OCI-LY3 (cell line): ENCODE measurements around the gene SMIM10L2A.
"Not testable (repeated sequence)": the region's sequence is repeated elsewhere in the genome, so short reads cannot be mapped to it uniquely, and the experiment has no call there.

ENCODE experiments used
- H2AFZ ChIP-seq: fragments of 200-600, 300-600 bp; shearing (Covaris generic); 2 replicates; pipeline ENCODE4 v1.6.0; 2014; ENCODE audit warnings: antibody characterized with exemption, low read depth, low read length
- H3K27ac ChIP-seq: fragments of 200-600, 300-600 bp; sonication (generic); 2 replicates; pipeline ENCODE4 v1.5.1; 2014; ENCODE audit warnings: mild to moderate bottlenecking, low read length, moderate library complexity, mixed read lengths
- H3K27me3 ChIP-seq: fragments of 200-600, 300-600 bp; sonication (generic); 2 replicates; pipeline ENCODE4 v1.6.1; 2014; ENCODE audit warnings: low read depth, low read length, mixed read lengths
- H3K36me3 ChIP-seq: fragments of 200-600, 300-600 bp; sonication (generic); replicated peaks from 2 replicates; pipeline ENCODE3; 2014; ENCODE audit warnings: low read depth, low read length, mixed read lengths
- H3K4me1 ChIP-seq: fragments of 300-600, 200-600 bp; sonication (generic); 2 replicates; pipeline ENCODE4 v1.6.1; 2014; ENCODE audit warnings: low read length, mixed read lengths
- H3K4me2 ChIP-seq: fragments of 200-600, 300-600 bp; sonication (generic); 2 replicates; pipeline ENCODE4 v1.6.1; 2014; ENCODE audit warnings: low read length, mixed read lengths
- H3K4me3 ChIP-seq: fragments of 300-600, 200-600 bp; sonication (generic); 2 replicates; pipeline ENCODE4 v1.5.1; 2014; ENCODE audit warnings: antibody characterized with exemption, mild to moderate bottlenecking, low read length, moderate library complexity
- H3K79me2 ChIP-seq: fragments of 300-600, 200-600 bp; shearing (Covaris generic); 2 replicates; pipeline ENCODE4 v1.6.1; 2014; ENCODE audit warnings: mild to moderate bottlenecking, low read length, mixed read lengths
- H3K9ac ChIP-seq: fragments of 300-600, 200-600 bp; shearing (Covaris generic); 2 replicates; pipeline ENCODE4 v1.6.0; 2014; ENCODE audit warnings: mild to moderate bottlenecking, low read length, moderate library complexity
- H3K9me3 ChIP-seq: fragments of 200-600, 300-600 bp; shearing (Covaris generic); 2 replicates; pipeline ENCODE4 v1.6.1; 2014; ENCODE audit warnings: low read length, mixed read lengths; ENCODE audit not compliant: insufficient read depth
- H4K20me1 ChIP-seq: fragments of 200-600, 300-600 bp; sonication (generic); 2 replicates; pipeline ENCODE4 v1.6.1; 2016; ENCODE audit warnings: low read length, mixed read lengths; ENCODE audit not compliant: insufficient read depth
- EZH2phosphoT487 ChIP-seq: fragments of 200-600 bp; shearing (Covaris generic); IDR thresholded peaks from 2 replicates; pipeline ENCODE4 v1.6.1; 2018; ENCODE audit warnings: antibody characterized with exemption, mixed run types, low read depth
- TF ChIP-seq, protein P1 (sequence below): fragments of 200-600, 300-600 bp; sonication (generic); IDR thresholded peaks from 2 replicates; pipeline ENCODE4 v1.5.1; 2014; ENCODE audit warnings: antibody characterized with exemption, low read length, low read depth

The SMIM10L2A gene

GRCh38 chrX:135421537-135421931 lies 210 bp upstream of the SMIM10L2A start:
- Histone ChIP-seq H3K36me3 (no peaks in the 10 kb centered on the region), H3K27me3 (no peaks in the 10 kb centered on the region), H3K4me1 (no peaks in the 10 kb centered on the region), H4K20me1 (no peaks in the 10 kb centered on the region), H3K9ac (no peak overlapping the region), H3K4me3 (no peak overlapping the region), H3K27ac (no peak overlapping the region), H3K9me3 (no peaks in the 10 kb centered on the region), H3K4me2 (no peak overlapping the region), H2AFZ (no peak overlapping the region), H3K79me2 (no peaks in the 10 kb centered on the region)
- no peak for TF ChIP-seq EZH2phosphoT487
- TF ChIP-seq, protein P1, sequence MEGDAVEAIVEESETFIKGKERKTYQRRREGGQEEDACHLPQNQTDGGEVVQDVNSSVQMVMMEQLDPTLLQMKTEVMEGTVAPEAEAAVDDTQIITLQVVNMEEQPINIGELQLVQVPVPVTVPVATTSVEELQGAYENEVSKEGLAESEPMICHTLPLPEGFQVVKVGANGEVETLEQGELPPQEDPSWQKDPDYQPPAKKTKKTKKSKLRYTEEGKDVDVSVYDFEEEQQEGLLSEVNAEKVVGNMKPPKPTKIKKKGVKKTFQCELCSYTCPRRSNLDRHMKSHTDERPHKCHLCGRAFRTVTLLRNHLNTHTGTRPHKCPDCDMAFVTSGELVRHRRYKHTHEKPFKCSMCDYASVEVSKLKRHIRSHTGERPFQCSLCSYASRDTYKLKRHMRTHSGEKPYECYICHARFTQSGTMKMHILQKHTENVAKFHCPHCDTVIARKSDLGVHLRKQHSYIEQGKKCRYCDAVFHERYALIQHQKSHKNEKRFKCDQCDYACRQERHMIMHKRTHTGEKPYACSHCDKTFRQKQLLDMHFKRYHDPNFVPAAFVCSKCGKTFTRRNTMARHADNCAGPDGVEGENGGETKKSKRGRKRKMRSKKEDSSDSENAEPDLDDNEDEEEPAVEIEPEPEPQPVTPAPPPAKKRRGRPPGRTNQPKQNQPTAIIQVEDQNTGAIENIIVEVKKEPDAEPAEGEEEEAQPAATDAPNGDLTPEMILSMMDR, result no peak

- not testable (repeated sequence) for H3K79me2 ChIP-seq, H3K27me3 ChIP-seq, H2AFZ ChIP-seq, H3K9me3 ChIP-seq, H3K4me2 ChIP-seq, H3K9ac ChIP-seq, H3K4me1 ChIP-seq, H3K4me3 ChIP-seq, H3K27ac ChIP-seq, H4K20me1 ChIP-seq, H3K36me3 ChIP-seq
Observed at GRCh38 chrX:135422810-135423168, 1.0 kb downstream of the SMIM10L2A start.

DNA sequence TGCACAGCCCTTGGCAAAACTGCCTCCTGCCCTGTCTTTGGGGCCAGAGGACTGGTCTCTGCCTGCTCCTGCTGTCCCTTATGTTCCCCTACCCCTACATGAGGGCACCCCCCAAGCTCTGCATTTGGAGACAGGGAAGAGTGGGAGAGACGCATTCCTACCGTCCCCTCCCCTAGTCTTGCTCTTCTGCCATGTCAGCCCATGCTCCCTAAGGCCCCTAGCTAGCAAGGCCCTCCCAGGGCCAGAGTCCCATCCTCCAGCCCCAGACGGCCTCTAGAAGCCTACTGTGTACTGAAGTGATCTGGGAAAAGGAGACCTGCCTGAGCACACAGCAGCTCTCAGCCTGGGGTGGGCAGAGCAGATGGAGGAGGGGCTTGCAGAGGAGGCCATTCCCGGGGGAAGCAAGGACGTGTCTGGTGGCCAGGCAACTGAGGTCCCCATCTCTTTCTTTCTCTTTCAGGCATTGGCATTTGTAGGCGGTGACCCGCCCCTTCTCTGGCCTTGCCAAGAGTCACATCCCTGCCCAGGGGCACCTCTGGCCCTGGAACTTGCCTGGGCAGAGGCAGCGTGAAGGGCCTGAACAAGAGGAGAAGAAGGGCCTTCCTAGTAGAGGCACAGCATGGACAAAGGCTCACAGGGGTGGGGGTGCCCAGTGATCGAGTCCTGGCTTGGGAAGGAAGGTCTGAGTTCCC lies 1.6 kb downstream of the SMIM10L2A start:
- H3K4me1 ChIP-seq, H3K36me3 ChIP-seq, H4K20me1 ChIP-seq, H2AFZ ChIP-seq, H3K27ac ChIP-seq, H3K9ac ChIP-seq, H3K79me2 ChIP-seq, H3K4me3 ChIP-seq, H3K9me3 ChIP-seq, H3K27me3 ChIP-seq, H3K4me2 ChIP-seq: not testable (repeated sequence)

GRCh38 chrX:135424469-135424868 lies 2.7 kb downstream of the SMIM10L2A start:
- H3K27ac ChIP-seq, result no peak overlapping the region
- H3K79me2 ChIP-seq, result no peaks in the 10 kb centered on the region
- H3K27me3 ChIP-seq, result peaks cover 6% of the 10 kb centered on the region; the same call in 1 of the 2 replicates
- H3K9ac ChIP-seq, result no peak overlapping the region
- TF ChIP-seq EZH2phosphoT487, result no peak
- TF ChIP-seq, protein P1, result no peak
- no peaks in the 10 kb centered on the region for H3K4me1 ChIP-seq
- H3K4me2 ChIP-seq, result no peak overlapping the region
- H3K9me3 ChIP-seq, result no peaks in the 10 kb centered on the region
- H2AFZ ChIP-seq, result no peak overlapping the region
- H4K20me1 ChIP-seq, result no peaks in the 10 kb centered on the region
- H3K36me3 ChIP-seq, result no peaks in the 10 kb centered on the region
- no peak overlapping the region for H3K4me3 ChIP-seq

- Histone ChIP-seq H3K4me3 (no peak overlapping the region), H3K9ac (no peak overlapping the region), H3K27me3 (peaks cover 8% of the 10 kb centered on the region; the same call in 1 of the 2 replicates), H3K36me3 (no peaks in the 10 kb centered on the region), H3K4me2 (no peak overlapping the region), H3K9me3 (no peaks in the 10 kb centered on the region), H4K20me1 (no peaks in the 10 kb centered on the region), H3K79me2 (no peaks in the 10 kb centered on the region), H2AFZ (no peak overlapping the region), H3K27ac (no peak overlapping the region), H3K4me1 (no peaks in the 10 kb centered on the region)
- TF ChIP-seq EZH2phosphoT487, result no peak
- TF ChIP-seq, protein P1, result no peak
Observed at GRCh38 chrX:135425026-135425965, 3.6 kb downstream of the SMIM10L2A start.
